GM13977 (cell line): Measurements from ENCODE around the gene DGKE.

Experiments used
- DNase-seq: peaks from one replicate; pipeline ENCODE4 v3.0.0; 2012; ENCODE audit warnings: low spot score
- CTCF ChIP-seq: IDR thresholded peaks from 2 replicates; pipeline ENCODE4 v1.5.1; 2012; ENCODE audit warnings: mild to moderate bottlenecking, control low read depth; ENCODE audit not compliant: insufficient read depth; ENCODE audit errors: extremely low read depth, missing control alignments
- in situ Hi-C: fragments of 300-500 bp; cut with MboI; formaldehyde crosslinking; loops from one replicate; pipeline ENCODE4 v1.12.0; 2022; ENCODE audit warnings: low sequenced_read_pairs, low pct_unique_long_range_greater_than_20kb, mixed read lengths, inconsistent platforms; ENCODE audit not compliant: unreplicated experiment

DGKE gene

GRCh38 chr17:56883616-56884015 lies 49.7 kb downstream of the DGKE start:
- no peak for DNase-seq
- TF ChIP-seq CTCF = no peak
- in situ Hi-C loops = no loop called here

- in situ Hi-C loops = no loop called here
- no peak for DNase-seq
- TF ChIP-seq CTCF = no peak
These were observed 50.7 kb downstream of the DGKE start for GRCh38 chr17:56884483-56885311.

- in situ Hi-C loops = no loop called here
- TF ChIP-seq CTCF = no peak
- DNase-seq = no peak
These were observed 51.3 kb downstream of the DGKE start for GRCh38 chr17:56885312-56885657.

GRCh38 chr17:56886288-56886731 lies 52.4 kb downstream of the DGKE start:
- in situ Hi-C loops = no loop called here
- TF ChIP-seq CTCF = no peak
- DNase-seq = no peak

- DNase-seq = no peak
- TF ChIP-seq CTCF = no peak
- in situ Hi-C loops = no loop called here
These were observed 53.2 kb downstream of the DGKE start for GRCh38 chr17:56887105-56887504.

GRCh38 chr17:56887552-56888467 lies 53.9 kb downstream of the DGKE start:
- no peak for TF ChIP-seq CTCF
- no peak for DNase-seq
- in situ Hi-C loops = no loop called here
